Esophagus muscularis mucosa (tissue), 4 donors: ENCODE measurements around the gene FILIP1L. TPM values are rescaled to one million over a fixed set of nuclear protein-coding genes. Genes with fewer than 3 reads are reported as not detected.

Experiments
- DNase-seq: peaks from one replicate; pipeline ENCODE4 v3.0.0-alpha.2; 2017; ENCODE audit errors: extremely low spot score
- H3K27ac ChIP-seq, 4 donors: fragments of 200-600 bp; sonication (generic); replicated peaks in 1 of 4; 1 replicate in 3 of 4; 2 replicates in 1 of 4; pipeline ENCODE4 v1.5.1; 2016 to 2019; ENCODE audit warnings: mild to moderate bottlenecking in 1 of 4
- H3K27me3 ChIP-seq, 4 donors: fragments of 200-600 bp; sonication (generic); one replicate each; pipeline versions ENCODE4 v1.5.1 to v1.6.0; 2016 to 2019
- H3K36me3 ChIP-seq, 4 donors: fragments of 200-600 bp; sonication (generic); one replicate each; pipeline ENCODE4 v1.5.1; 2016 to 2019
- H3K4me1 ChIP-seq, 4 donors: fragments of 200-600 bp; sonication (generic); one replicate each; pipeline ENCODE4 v1.5.1; 2016 to 2019
- H3K4me3 ChIP-seq, 4 donors: fragments of 200-600 bp; sonication (generic); 1 replicate in 2 of 4; 2 replicates in 2 of 4; pipeline ENCODE4 v1.5.1; 2016 to 2019; ENCODE audit warnings: mild to moderate bottlenecking in 4 of 4, moderate library complexity in 1 of 4
- H3K9me3 ChIP-seq, 4 donors: fragments of 200-600 bp; sonication (generic); 1 replicate in 3 of 4; 2 replicates in 1 of 4; pipeline ENCODE4 v1.5.1; 2016 to 2019
- CTCF ChIP-seq, 3 experiments: fragments of 200-600 bp in 2 of 3; fragments of 450-650 bp in 1 of 3; sonication (generic) in 2 of 3; IDR thresholded peaks; one replicate each; pipeline ENCODE4 v1.5.1; 2017 to 2019; ENCODE audit warnings: antibody characterized with exemption in 3 of 3, mild to moderate bottlenecking in 2 of 3, moderate library complexity in 1 of 3
- EP300 ChIP-seq: sonication (generic); formaldehyde crosslinking; IDR thresholded peaks from one replicate; pipeline ENCODE4 v1.6.1; 2017; ENCODE audit warnings: antibody characterized with exemption
- POLR2A ChIP-seq: fragments of 450-650 bp; IDR thresholded peaks from one replicate; pipeline ENCODE4 v1.6.1; 2017; ENCODE audit warnings: antibody characterized with exemption, moderate library complexity, mild to moderate bottlenecking, low read depth
- POLR2AphosphoS5 ChIP-seq, 2 donors: sonication (generic); formaldehyde crosslinking; IDR thresholded peaks; one replicate each; pipeline ENCODE4 v1.6.1; 2017; ENCODE audit warnings: antibody characterized with exemption in 2 of 2
- WGBS: methylation state at CpG from one replicate; pipeline ENCODE4 v1.1.5; 2018; 5-methylcytosine and 5-hydroxymethylcytosine counted together
- intact Hi-C: fragments of 100-400 bp; cut with DNase I; formaldehyde crosslinking; loops from one replicate; pipeline ENCODE4 v1.15.1; 2023
- total RNA-seq, 4 donors: library from RNA; depleted of rRNA; stranded (reverse); fragments of >200 nt; gene quantifications; one replicate each; pipeline versions ENCODE4 v1.1.0 to v1.2.1, GENCODE V29; 2016

Gene FILIP1L
- total RNA-seq, 4 donors from 2014 or later: 120 to 134 (median 127) TPM

- peaks cover 0 to 4% (median under 1%) of the 10 kb centered on the region in 4 donors for H3K9me3 ChIP-seq
- H3K36me3 ChIP-seq: no peaks in the 10 kb centered on the region
- no peak for DNase-seq
- TF ChIP-seq EP300: no peak
- TF ChIP-seq POLR2A: no peak
- TF ChIP-seq CTCF (IDR thresholded peaks at IDR 0.05): no peak
- no peak for TF ChIP-seq POLR2AphosphoS5 (IDR thresholded peaks at IDR 0.05)
- no peak overlapping the region for H3K27ac ChIP-seq
- no peaks in the 10 kb centered on the region for H3K27me3 ChIP-seq
- no peak overlapping the region for H3K4me3 ChIP-seq
- WGBS: 100% methylated on average over 1 of the region's 1 CpG
- H3K4me1 ChIP-seq: peaks cover 0 to 7% (median 0%) of the 10 kb centered on the region in 4 donors
- intact Hi-C loops: no loop called here
These were observed 303.9 kb downstream of the FILIP1L start for GRCh38 chr3:99810403-99810802.

- intact Hi-C loops: loop anchor here (2.0 kb wide), 1 partner anchor 785 kb away; no protein-coding TSS in a partner anchor
- H3K27ac ChIP-seq: no peak overlapping the region
- no peaks in the 10 kb centered on the region for H3K27me3 ChIP-seq
- no peaks in the 10 kb centered on the region for H3K36me3 ChIP-seq
- TF ChIP-seq POLR2A: no peak
- TF ChIP-seq POLR2AphosphoS5 (IDR thresholded peaks at IDR 0.05): no peak
- no peak for TF ChIP-seq EP300
- no peak for TF ChIP-seq CTCF (IDR thresholded peaks at IDR 0.05)
- 86% methylated on average over 2 of the region's 2 CpGs for WGBS
- H3K4me1 ChIP-seq: peaks cover 0 to 7% (median 0%) of the 10 kb centered on the region in 4 donors
- no peak for DNase-seq
- H3K4me3 ChIP-seq: no peak overlapping the region
- peaks cover 0 to 9% (median 3%) of the 10 kb centered on the region in 4 donors for H3K9me3 ChIP-seq
These were observed 304.7 kb downstream of the FILIP1L start for GRCh38 chr3:99809565-99809964.

GRCh38 chr3:99808163-99808794 lies 306.0 kb downstream of the FILIP1L start:
- peak; percentile 70 to 86 (median 71) for TF ChIP-seq CTCF (IDR thresholded peaks at IDR 0.05)
- TF ChIP-seq POLR2AphosphoS5 (IDR thresholded peaks at IDR 0.05): peak in 1 of 2 donors; percentile 27
- no peak for TF ChIP-seq POLR2A
- TF ChIP-seq EP300: no peak
- DNase-seq: no peak
- H3K27ac ChIP-seq: no peak overlapping the region
- no peaks in the 10 kb centered on the region for H3K27me3 ChIP-seq
- no peak overlapping the region for H3K4me3 ChIP-seq
- intact Hi-C loops: loop anchor here (2.0 kb wide), 1 partner anchor 783 kb away; no protein-coding TSS in a partner anchor
- H3K9me3 ChIP-seq: peaks cover 0 to 9% (median 3%) of the 10 kb centered on the region in 4 donors
- H3K36me3 ChIP-seq: no peaks in the 10 kb centered on the region
- peaks cover 0 to 7% (median 0%) of the 10 kb centered on the region in 4 donors for H3K4me1 ChIP-seq
- WGBS: 36% methylated on average over 3 of the region's 4 CpGs

- WGBS: 95% methylated on average over 2 of the region's 2 CpGs
- DNase-seq: no peak
These were observed 309.1 kb downstream of the FILIP1L start for GRCh38 chr3:99805160-99805559.

More at GRCh38 chr3:99805160-99805559, 309.1 kb downstream of the FILIP1L start:
- Histone ChIP-seq H3K36me3 (no peaks in the 10 kb centered on the region), H3K27me3 (no peaks in the 10 kb centered on the region), H3K4me3 (no peak overlapping the region), H3K4me1 (peaks cover 0 to 7% (median 0%) of the 10 kb centered on the region in 4 donors), H3K27ac (no peak overlapping the region), H3K9me3 (peaks cover 0 to 9% (median 3%) of the 10 kb centered on the region in 4 donors)
- intact Hi-C loops: no loop called here
- TF ChIP-seq POLR2AphosphoS5 (IDR thresholded peaks at IDR 0.05) (no peak), EP300 (no peak), POLR2A (no peak), CTCF (IDR thresholded peaks at IDR 0.05) (no peak)
